GM19099 (cell line): ENCODE results near the gene LYZL6.

Experiments used
- POLR2A ChIP-seq: IDR thresholded peaks from 3 replicates; pipeline ENCODE4 v1.6.1; 2011; ENCODE audit warnings: low read depth; ENCODE audit not compliant: insufficient read length; ENCODE audit errors: extremely low read depth

Gene LYZL6

GRCh38 chr17:35917519-35918213, 25.8 kb downstream of the LYZL6 start:
- no peak for TF ChIP-seq POLR2A

- no peak for TF ChIP-seq POLR2A
Measured at GRCh38 chr17:35915153-35915964, 28.2 kb downstream of the LYZL6 start.

GRCh38 chr17:35914354-35914753, 29.2 kb downstream of the LYZL6 start:
- no peak for TF ChIP-seq POLR2A

GRCh38 chr17:35913609-35914008, 29.9 kb downstream of the LYZL6 start:
- no peak for TF ChIP-seq POLR2A

- TF ChIP-seq POLR2A = no peak
Measured at GRCh38 chr17:35912942-35913341, 30.6 kb downstream of the LYZL6 start.

- no peak for TF ChIP-seq POLR2A
Measured at GRCh38 chr17:35912339-35912912, 31.1 kb downstream of the LYZL6 start.

- no peak for TF ChIP-seq POLR2A
Measured at GRCh38 chr17:35909408-35909807, 34.1 kb downstream of the LYZL6 start.

GRCh38 chr17:35907691-35908090, 35.8 kb downstream of the LYZL6 start:
- TF ChIP-seq POLR2A = no peak

GRCh38 chr17:35906926-35907637, 36.4 kb downstream of the LYZL6 start:
- TF ChIP-seq POLR2A = no peak

GRCh38 chr17:35906191-35906925, 37.2 kb downstream of the LYZL6 start:
- no peak for TF ChIP-seq POLR2A

- no peak for TF ChIP-seq POLR2A
Measured at GRCh38 chr17:35903451-35903850, 40.1 kb downstream of the LYZL6 start.

- TF ChIP-seq POLR2A = no peak
Measured at GRCh38 chr17:35901631-35902175, 41.8 kb downstream of the LYZL6 start.

GRCh38 chr17:35900708-35901480, 42.6 kb downstream of the LYZL6 start:
- no peak for TF ChIP-seq POLR2A

GRCh38 chr17:35900280-35900679, 43.2 kb downstream of the LYZL6 start:
- TF ChIP-seq POLR2A = no peak
